KMS-11 (cell line): Measurements from ENCODE around the gene RENBP.

Experiments used
- H2AFZ ChIP-seq: fragments of 200-600 bp; sonication (generic); 2 replicates; pipeline ENCODE4 v1.6.1; 2016; ENCODE audit warnings: antibody characterized with exemption, mixed run types, low read depth
- H3K27ac ChIP-seq: fragments of 200-600 bp; sonication (generic); 2 replicates; pipeline ENCODE4 v1.6.1; 2016; ENCODE audit warnings: mild to moderate bottlenecking, mixed run types
- H3K27me3 ChIP-seq: fragments of 200-600 bp; sonication (generic); 2 replicates; pipeline ENCODE4 v1.6.1; 2017; ENCODE audit warnings: mild to moderate bottlenecking, low read depth, mixed run types, moderate library complexity; ENCODE audit not compliant: insufficient read depth
- H3K36me3 ChIP-seq: fragments of 200-600 bp; sonication (generic); 2 replicates; pipeline ENCODE4 v1.6.1; 2017; ENCODE audit warnings: mild to moderate bottlenecking, mixed run types; ENCODE audit not compliant: insufficient read depth
- H3K4me1 ChIP-seq: fragments of 200-600 bp; sonication (generic); 2 replicates; pipeline ENCODE4 v1.6.1; 2016; ENCODE audit warnings: mild to moderate bottlenecking, low read depth, mixed run types; ENCODE audit not compliant: poor library complexity, severe bottlenecking
- H3K4me2 ChIP-seq: fragments of 200-600 bp; sonication (generic); 2 replicates; pipeline ENCODE4 v1.7.0; 2016; ENCODE audit warnings: mild to moderate bottlenecking, mixed run types
- H3K4me3 ChIP-seq: fragments of 200-600 bp; sonication (generic); IDR thresholded peaks from 2 replicates; pipeline ENCODE4 v1.6.1; 2017; ENCODE audit warnings: low read depth, low read length, mixed read lengths; ENCODE audit not compliant: insufficient read depth
- H3K79me2 ChIP-seq: fragments of 200-600 bp; sonication (generic); 2 replicates; pipeline ENCODE4 v1.6.1; 2016; ENCODE audit warnings: low read depth, mixed run types; ENCODE audit not compliant: insufficient read depth
- H3K9ac ChIP-seq: fragments of 200-600 bp; sonication (generic); 2 replicates; pipeline ENCODE4 v1.6.1; 2016; ENCODE audit warnings: mild to moderate bottlenecking, mixed run types
- H4K20me1 ChIP-seq: fragments of 200-600 bp; sonication (generic); 2 replicates; pipeline ENCODE4 v1.6.1; 2016; ENCODE audit warnings: mild to moderate bottlenecking, mixed run types; ENCODE audit not compliant: insufficient read depth
- TF ChIP-seq, protein P1 (sequence below): fragments of 200-600 bp; sonication (generic); conservative IDR thresholded peaks from 2 replicates; pipeline ENCODE4 v1.6.1; 2017; ENCODE audit warnings: low read depth, mild to moderate bottlenecking, antibody characterized with exemption, low read length, moderate library complexity, mixed read lengths

RENBP gene

DNA sequence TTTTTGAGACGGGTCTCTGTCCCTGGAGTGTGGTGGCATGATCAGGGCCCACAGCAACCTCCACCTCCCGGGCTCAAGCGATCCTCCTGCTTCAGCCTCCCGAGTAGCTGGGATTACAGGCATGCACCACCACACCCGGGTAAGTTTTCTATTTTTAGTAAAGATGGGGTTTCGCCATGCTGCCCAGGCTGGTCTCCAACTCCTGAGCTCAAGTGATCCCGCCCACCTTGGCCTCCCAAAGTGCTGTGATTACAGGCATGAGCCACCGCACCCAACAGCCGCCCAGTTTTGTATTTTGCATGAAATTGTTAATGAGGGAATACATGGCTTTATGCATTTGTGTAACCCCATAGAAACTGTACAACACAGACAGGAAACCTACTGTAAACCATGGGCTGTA lies 15.6 kb downstream of the RENBP start:
- H3K4me3 ChIP-seq, result no peak overlapping the region
- peaks cover 34% of the 10 kb centered on the region for H3K79me2 ChIP-seq
- TF ChIP-seq, protein P1, sequence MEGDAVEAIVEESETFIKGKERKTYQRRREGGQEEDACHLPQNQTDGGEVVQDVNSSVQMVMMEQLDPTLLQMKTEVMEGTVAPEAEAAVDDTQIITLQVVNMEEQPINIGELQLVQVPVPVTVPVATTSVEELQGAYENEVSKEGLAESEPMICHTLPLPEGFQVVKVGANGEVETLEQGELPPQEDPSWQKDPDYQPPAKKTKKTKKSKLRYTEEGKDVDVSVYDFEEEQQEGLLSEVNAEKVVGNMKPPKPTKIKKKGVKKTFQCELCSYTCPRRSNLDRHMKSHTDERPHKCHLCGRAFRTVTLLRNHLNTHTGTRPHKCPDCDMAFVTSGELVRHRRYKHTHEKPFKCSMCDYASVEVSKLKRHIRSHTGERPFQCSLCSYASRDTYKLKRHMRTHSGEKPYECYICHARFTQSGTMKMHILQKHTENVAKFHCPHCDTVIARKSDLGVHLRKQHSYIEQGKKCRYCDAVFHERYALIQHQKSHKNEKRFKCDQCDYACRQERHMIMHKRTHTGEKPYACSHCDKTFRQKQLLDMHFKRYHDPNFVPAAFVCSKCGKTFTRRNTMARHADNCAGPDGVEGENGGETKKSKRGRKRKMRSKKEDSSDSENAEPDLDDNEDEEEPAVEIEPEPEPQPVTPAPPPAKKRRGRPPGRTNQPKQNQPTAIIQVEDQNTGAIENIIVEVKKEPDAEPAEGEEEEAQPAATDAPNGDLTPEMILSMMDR, result no peak
- no peaks in the 10 kb centered on the region for H4K20me1 ChIP-seq
- peak overlapping the region; percentile 54 for H3K4me2 ChIP-seq
- no peak overlapping the region for H2AFZ ChIP-seq
- H3K9ac ChIP-seq, result no peak overlapping the region
- peak overlapping the region; percentile 38; the same call in 1 of the 2 replicates for H3K27ac ChIP-seq
- H3K27me3 ChIP-seq, result no peaks in the 10 kb centered on the region
- H3K36me3 ChIP-seq, result no peaks in the 10 kb centered on the region
- peaks cover 14% of the 10 kb centered on the region for H3K4me1 ChIP-seq

DNA sequence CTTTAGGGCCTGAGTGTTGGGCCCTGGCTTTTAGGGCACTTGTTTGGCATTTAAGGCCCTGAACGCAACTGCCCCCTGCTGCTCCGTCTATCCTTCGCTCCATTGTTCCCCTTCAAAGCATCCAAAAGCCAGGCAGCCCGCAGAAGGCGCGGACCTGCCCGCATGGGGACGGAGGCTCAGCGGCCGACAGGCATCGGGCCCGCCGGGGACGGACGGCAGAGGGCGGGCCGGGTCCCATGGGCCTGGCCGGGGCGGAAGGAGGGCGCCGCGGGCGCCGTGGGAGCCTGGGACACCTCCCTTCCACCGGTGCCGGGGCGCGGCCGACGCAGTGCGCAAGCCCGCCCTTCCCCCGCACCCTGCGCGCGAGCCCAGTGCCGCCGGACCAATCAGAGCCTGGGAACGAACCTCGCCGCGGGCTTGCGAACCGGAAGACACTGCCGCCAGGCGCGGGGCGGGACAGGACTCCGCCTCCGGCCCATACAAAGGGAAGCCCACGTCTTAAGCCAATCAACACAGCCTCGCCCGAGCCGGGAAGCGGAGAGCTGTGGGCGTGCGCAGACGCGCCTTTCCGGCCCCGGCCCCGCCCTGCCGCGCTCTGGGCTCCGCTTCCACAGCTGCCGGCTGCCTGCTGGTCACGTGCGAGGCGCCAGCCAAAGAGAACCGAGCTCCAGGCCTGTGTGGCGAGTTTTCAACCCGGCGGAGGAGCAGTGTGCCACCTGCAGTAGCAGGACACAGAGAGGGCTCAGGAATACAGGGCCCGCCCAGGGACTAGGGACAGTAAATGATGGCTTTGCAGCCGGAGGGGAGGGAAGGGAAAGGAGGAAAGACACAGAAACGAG lies 16.3 kb downstream of the RENBP start:
- Histone ChIP-seq H3K4me2 (peak overlapping the region; percentile 86; the same call in 1 of the 2 replicates), H3K4me3 (no peak overlapping the region), H2AFZ (no peak overlapping the region), H3K36me3 (no peaks in the 10 kb centered on the region), H3K9ac (peak overlapping the region; percentile 90), H3K27me3 (no peaks in the 10 kb centered on the region), H4K20me1 (no peaks in the 10 kb centered on the region), H3K4me1 (peaks cover 21% of the 10 kb centered on the region), H3K79me2 (peaks cover 34% of the 10 kb centered on the region), H3K27ac (peak overlapping the region; percentile 95)
- TF ChIP-seq, protein P1, result 0 out of 2 replicates have a peak, but pooled peaks have one; percentile 16

DNA sequence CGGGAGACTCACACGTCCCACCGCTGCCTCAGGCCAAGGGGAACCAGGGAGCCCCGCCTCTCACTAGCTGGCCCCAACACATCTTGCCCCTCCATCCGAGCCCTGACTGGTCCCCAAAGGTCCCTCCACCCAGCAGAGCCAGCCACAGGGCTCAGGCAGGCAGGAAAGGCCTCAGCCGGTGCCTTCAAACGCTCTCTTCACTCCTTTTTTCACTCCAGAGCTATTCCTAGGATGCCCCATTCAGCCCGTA lies 16.8 kb downstream of the RENBP start:
- Histone ChIP-seq H3K4me3 (no peak overlapping the region), H3K27ac (peak overlapping the region; percentile 95), H3K27me3 (no peaks in the 10 kb centered on the region), H3K9ac (peak overlapping the region; percentile 90), H3K4me1 (peaks cover 21% of the 10 kb centered on the region), H3K4me2 (peak overlapping the region; percentile 86; the same call in 1 of the 2 replicates), H3K79me2 (peaks cover 34% of the 10 kb centered on the region), H3K36me3 (no peaks in the 10 kb centered on the region), H2AFZ (no peak overlapping the region), H4K20me1 (no peaks in the 10 kb centered on the region)
- TF ChIP-seq, protein P1, result no peak

DNA sequence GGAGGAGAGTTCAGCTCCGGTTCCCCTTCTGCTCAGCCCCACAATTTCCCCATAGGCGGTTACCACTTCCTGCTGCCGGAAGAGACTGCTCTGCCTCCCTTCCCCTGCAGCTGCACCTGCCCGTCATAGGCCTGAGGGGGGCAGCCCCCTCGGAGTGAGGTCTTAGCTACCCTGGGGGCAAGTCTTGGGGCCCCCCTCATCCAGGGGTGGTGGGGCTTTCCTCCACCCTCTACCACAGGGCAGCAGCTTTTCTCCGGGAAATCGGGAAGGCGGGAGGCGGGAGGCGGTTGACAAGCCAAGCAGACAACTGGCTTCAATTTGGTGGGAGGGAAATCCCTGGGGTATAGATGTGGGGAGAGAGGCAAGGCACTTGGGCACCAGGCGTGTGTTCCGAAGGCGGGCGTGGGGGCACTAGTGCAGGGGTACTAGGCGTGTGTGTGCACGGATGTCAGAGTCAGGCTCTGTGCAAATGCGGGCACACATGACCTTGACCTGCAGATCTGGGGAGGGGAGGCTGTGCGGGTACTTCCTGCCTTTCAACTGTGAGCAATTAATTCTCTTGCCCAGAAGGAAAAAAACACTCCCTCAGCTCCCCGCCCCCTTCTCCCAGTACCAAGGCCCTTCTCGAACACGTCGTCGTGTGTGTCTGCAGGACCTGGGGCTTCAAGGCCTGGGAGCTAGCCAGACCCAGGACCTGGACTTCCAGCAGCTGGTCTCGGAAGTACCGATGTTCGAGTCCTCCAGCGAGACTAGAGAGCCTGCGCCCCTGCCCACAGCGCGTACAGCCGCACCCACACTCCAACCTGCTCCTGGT lies 17.4 kb downstream of the RENBP start:
- no peak overlapping the region for H3K4me3 ChIP-seq
- TF ChIP-seq, protein P1, result 0 out of 2 replicates have a peak, but pooled peaks have one; percentile 10
- no peaks in the 10 kb centered on the region for H3K27me3 ChIP-seq
- peak overlapping the region; percentile 95 for H3K27ac ChIP-seq
- H4K20me1 ChIP-seq, result no peaks in the 10 kb centered on the region
- H2AFZ ChIP-seq, result no peak overlapping the region
- peak overlapping the region; percentile 90 for H3K9ac ChIP-seq
- no peaks in the 10 kb centered on the region for H3K36me3 ChIP-seq
- H3K4me2 ChIP-seq, result peak overlapping the region; percentile 86
- H3K4me1 ChIP-seq, result peaks cover 21% of the 10 kb centered on the region
- peaks cover 37% of the 10 kb centered on the region for H3K79me2 ChIP-seq
